ENCODE data around the gene MACROD2. TPM values are rescaled to one million over a fixed set of nuclear protein-coding genes. Genes with fewer than 3 reads are reported as not detected.

Gene MACROD2
- total RNA-seq, 1 donor from 2014 or later: 3.1 TPM

DNA sequence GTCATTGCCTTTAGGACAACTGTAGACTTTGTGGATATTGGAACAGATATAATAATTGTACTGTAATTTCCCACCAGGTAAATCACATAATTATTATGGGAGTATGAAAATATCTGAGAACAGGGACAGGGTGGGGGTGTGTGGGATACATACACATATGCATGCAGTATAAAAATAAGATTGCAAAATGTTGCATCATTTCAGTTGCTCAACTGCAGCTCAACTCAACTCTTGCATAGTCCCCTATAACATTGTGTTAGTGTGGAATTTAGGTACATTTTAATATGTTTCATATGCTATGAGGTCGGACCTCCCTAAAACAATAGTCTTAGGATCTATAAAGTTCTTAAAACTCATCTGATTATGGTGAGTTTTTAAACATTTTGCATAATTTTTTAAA, 617.1 kb downstream of the MACROD2 start:
- H3K27ac ChIP-seq (ENCODE audit: low read depth, low read length): no peak overlapping the region
- H3K9me3 ChIP-seq (ENCODE audit: control insufficient read depth in 3 of 3, low read length in 3 of 3): no peaks in the 10 kb centered on the region
- no peak overlapping the region for H3K9ac ChIP-seq (ENCODE audit: low read depth in 1 of 3, low read length in 3 of 3)
- no peaks in the 10 kb centered on the region for H3K4me1 ChIP-seq (ENCODE audit: control insufficient read depth in 3 of 3, insufficient read depth in 3 of 3, low read length in 3 of 3)
- no peak overlapping the region for H3K4me3 ChIP-seq (ENCODE audit: low read length in 3 of 3)
- H3K27me3 ChIP-seq (ENCODE audit: control insufficient read depth in 3 of 3, insufficient read depth in 3 of 3, low read length in 3 of 3): no peaks in the 10 kb centered on the region
- no peaks in the 10 kb centered on the region for H3K36me3 ChIP-seq (ENCODE audit: control insufficient read depth in 3 of 3, insufficient read depth in 3 of 3, low read length in 3 of 3)

DNA sequence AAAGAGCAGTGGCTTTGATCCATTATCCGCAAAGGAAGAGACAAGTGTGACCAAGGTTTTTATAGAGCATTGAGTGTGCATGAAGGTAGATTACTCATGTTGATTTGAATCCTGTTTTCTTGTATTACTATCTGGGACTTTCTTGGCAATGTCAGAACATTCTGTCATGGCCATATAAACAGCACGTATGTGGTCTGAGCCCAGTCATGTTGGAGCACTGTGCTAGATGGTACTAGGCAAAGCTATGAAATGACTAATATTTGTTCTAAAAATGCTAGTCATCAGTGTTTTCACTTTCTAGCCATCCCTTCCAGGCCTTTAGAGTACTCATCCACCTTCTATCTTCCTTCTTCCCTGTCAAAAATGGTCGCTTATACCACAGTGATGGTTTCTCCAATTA, 620.7 kb downstream of the MACROD2 start:
- Histone ChIP-seq H3K36me3 (ENCODE audit: control insufficient read depth in 3 of 3, insufficient read depth in 3 of 3, low read length in 3 of 3) (no peaks in the 10 kb centered on the region), H3K4me3 (ENCODE audit: low read length in 3 of 3) (no peak overlapping the region), H3K9me3 (ENCODE audit: control insufficient read depth in 3 of 3, low read length in 3 of 3) (no peaks in the 10 kb centered on the region), H3K27ac (ENCODE audit: low read depth, low read length) (no peak overlapping the region), H3K4me1 (ENCODE audit: control insufficient read depth in 3 of 3, insufficient read depth in 3 of 3, low read length in 3 of 3) (no peaks in the 10 kb centered on the region), H3K9ac (ENCODE audit: low read depth in 1 of 3, low read length in 3 of 3) (no peak overlapping the region), H3K27me3 (ENCODE audit: control insufficient read depth in 3 of 3, insufficient read depth in 3 of 3, low read length in 3 of 3) (no peaks in the 10 kb centered on the region)

DNA sequence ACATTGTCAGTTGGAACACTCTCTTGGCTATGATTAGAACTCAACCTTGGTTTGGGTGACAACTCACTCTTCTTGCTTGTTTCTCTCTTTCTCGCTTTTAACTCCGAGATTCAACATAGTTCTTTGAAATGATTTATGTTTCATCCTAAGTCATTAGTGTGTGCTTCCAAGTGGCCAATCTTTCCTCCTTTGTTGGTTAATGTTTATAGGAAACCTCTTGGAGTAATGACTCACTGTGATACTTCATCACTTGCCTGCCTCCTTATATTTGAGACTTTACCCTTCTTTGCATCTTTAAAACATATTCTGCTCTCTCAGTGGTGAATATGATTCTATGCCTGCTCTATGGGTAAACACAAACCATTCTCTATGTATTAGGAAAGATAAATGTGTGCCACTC, 621.8 kb downstream of the MACROD2 start:
- Histone ChIP-seq H3K27me3 (ENCODE audit: control insufficient read depth in 3 of 3, insufficient read depth in 3 of 3, low read length in 3 of 3) (no peaks in the 10 kb centered on the region), H3K27ac (ENCODE audit: low read depth, low read length) (no peak overlapping the region), H3K9me3 (ENCODE audit: control insufficient read depth in 3 of 3, low read length in 3 of 3) (no peaks in the 10 kb centered on the region), H3K36me3 (ENCODE audit: control insufficient read depth in 3 of 3, insufficient read depth in 3 of 3, low read length in 3 of 3) (no peaks in the 10 kb centered on the region), H3K9ac (ENCODE audit: low read depth in 1 of 3, low read length in 3 of 3) (no peak overlapping the region), H3K4me1 (ENCODE audit: control insufficient read depth in 3 of 3, insufficient read depth in 3 of 3, low read length in 3 of 3) (no peaks in the 10 kb centered on the region), H3K4me3 (ENCODE audit: low read length in 3 of 3) (no peak overlapping the region)

DNA sequence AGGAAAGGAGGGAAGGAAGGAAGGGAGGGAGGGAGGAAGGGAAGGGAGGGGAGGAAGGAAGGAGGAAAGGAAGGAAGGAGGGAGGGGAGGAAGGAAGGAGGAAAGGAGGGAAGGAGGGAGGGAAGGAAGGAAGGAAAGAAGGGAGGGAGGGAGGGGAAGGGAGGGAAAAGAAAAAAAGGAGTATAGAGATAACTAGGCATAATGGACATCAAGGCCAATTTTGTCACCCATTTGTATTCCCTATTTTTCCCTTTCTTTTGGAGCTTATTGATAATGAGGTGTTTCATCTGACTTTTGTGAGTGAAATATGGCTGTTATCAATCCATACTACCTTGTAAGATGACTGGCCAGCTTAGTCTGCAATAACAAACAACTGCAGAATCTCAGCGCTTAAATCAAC, 624.1 kb downstream of the MACROD2 start:
- Histone ChIP-seq H3K4me3 (ENCODE audit: low read length in 3 of 3) (no peak overlapping the region), H3K27me3 (ENCODE audit: control insufficient read depth in 3 of 3, insufficient read depth in 3 of 3, low read length in 3 of 3) (no peaks in the 10 kb centered on the region), H3K27ac (ENCODE audit: low read depth, low read length) (no peak overlapping the region), H3K4me1 (ENCODE audit: control insufficient read depth in 3 of 3, insufficient read depth in 3 of 3, low read length in 3 of 3) (no peaks in the 10 kb centered on the region), H3K9ac (ENCODE audit: low read depth in 1 of 3, low read length in 3 of 3) (no peak overlapping the region), H3K36me3 (ENCODE audit: control insufficient read depth in 3 of 3, insufficient read depth in 3 of 3, low read length in 3 of 3) (no peaks in the 10 kb centered on the region), H3K9me3 (ENCODE audit: control insufficient read depth in 3 of 3, low read length in 3 of 3) (no peaks in the 10 kb centered on the region)

DNA sequence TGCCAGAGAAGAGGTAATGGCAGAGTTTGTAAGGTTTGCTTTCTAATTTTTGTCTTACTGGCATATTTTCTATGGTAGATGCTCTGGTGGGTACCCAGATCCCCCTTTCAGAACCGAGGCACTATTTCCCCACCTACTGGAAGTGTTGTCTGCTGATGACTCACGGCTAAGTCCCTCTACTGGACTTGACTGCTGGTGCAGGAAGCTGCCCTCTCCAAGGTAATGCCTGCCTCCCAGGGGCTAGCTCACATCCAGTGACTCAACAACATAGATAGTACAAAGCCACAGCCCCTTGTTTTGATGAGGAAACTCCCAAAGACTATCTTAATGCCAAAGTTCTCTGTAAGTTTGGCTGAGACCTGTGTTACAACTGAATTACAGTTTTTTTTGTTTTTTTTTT, 627.5 kb downstream of the MACROD2 start:
- Histone ChIP-seq H3K36me3 (ENCODE audit: control insufficient read depth in 3 of 3, insufficient read depth in 3 of 3, low read length in 3 of 3) (no peaks in the 10 kb centered on the region), H3K4me3 (ENCODE audit: low read length in 3 of 3) (no peak overlapping the region), H3K27me3 (ENCODE audit: control insufficient read depth in 3 of 3, insufficient read depth in 3 of 3, low read length in 3 of 3) (no peaks in the 10 kb centered on the region)

DNA sequence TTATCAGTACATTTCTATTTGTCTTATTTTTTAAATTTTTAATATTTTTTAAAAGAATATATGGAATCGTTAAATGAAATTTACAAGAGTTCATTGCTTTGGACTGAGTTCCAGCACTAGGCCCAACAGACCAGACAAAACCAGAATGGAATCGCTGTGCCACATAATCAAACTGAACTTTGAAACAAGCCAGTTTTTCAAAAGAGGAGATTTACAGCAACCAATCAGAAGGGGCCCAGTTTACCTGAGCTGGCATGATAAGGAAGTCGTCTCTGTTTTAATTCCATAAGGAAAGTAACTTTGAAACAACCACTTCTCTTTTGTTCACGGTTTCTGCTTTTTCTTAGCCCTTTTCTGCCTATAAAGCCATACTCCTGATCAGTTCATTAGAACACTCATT, 635.7 kb downstream of the MACROD2 start:
- Histone ChIP-seq H3K27me3 (ENCODE audit: control insufficient read depth in 3 of 3, insufficient read depth in 3 of 3, low read length in 3 of 3) (no peaks in the 10 kb centered on the region), H3K4me3 (ENCODE audit: low read length in 3 of 3) (no peak overlapping the region), H3K36me3 (ENCODE audit: control insufficient read depth in 3 of 3, insufficient read depth in 3 of 3, low read length in 3 of 3) (no peaks in the 10 kb centered on the region), H3K27ac (ENCODE audit: low read depth, low read length) (no peak overlapping the region), H3K9me3 (ENCODE audit: control insufficient read depth in 3 of 3, low read length in 3 of 3) (no peaks in the 10 kb centered on the region), H3K9ac (ENCODE audit: low read depth in 1 of 3, low read length in 3 of 3) (no peak overlapping the region), H3K4me1 (ENCODE audit: control insufficient read depth in 3 of 3, insufficient read depth in 3 of 3, low read length in 3 of 3) (no peaks in the 10 kb centered on the region)

More for the DNA sequence above, 627.5 kb downstream of the MACROD2 start:
- Histone ChIP-seq H3K4me1 (ENCODE audit: control insufficient read depth in 3 of 3, insufficient read depth in 3 of 3, low read length in 3 of 3) (no peaks in the 10 kb centered on the region), H3K9ac (ENCODE audit: low read depth in 1 of 3, low read length in 3 of 3) (no peak overlapping the region), H3K9me3 (ENCODE audit: control insufficient read depth in 3 of 3, low read length in 3 of 3) (no peaks in the 10 kb centered on the region), H3K27ac (ENCODE audit: low read depth, low read length) (no peak overlapping the region)

DNA sequence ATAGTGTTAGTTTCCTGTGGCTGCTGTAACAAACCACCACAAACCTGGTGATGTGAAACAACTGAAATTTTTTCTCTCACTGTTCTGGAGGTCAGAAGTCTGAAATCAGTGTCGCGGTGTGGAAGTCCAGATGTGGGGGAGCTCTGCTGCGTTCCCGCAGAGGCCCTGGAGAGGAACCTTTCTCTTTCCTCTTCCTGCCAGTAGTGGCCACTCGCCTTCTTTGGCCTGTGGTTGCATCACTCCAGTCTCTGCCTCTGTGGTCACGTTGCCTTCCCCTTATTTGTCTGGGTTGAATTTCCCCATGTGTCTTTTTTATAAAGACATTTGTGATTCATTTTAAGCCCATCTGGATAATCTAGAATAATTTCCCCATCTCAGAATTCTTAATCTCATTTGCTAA, 637.6 kb downstream of the MACROD2 start:
- H3K36me3 ChIP-seq (ENCODE audit: control insufficient read depth in 3 of 3, insufficient read depth in 3 of 3, low read length in 3 of 3): no peaks in the 10 kb centered on the region
- no peaks in the 10 kb centered on the region for H3K9me3 ChIP-seq (ENCODE audit: control insufficient read depth in 3 of 3, low read length in 3 of 3)
- no peaks in the 10 kb centered on the region for H3K4me1 ChIP-seq (ENCODE audit: control insufficient read depth in 3 of 3, insufficient read depth in 3 of 3, low read length in 3 of 3)
- H3K9ac ChIP-seq (ENCODE audit: low read depth in 1 of 3, low read length in 3 of 3): no peak overlapping the region
- no peaks in the 10 kb centered on the region for H3K27me3 ChIP-seq (ENCODE audit: control insufficient read depth in 3 of 3, insufficient read depth in 3 of 3, low read length in 3 of 3)
- H3K4me3 ChIP-seq (ENCODE audit: low read length in 3 of 3): no peak overlapping the region
- no peak overlapping the region for H3K27ac ChIP-seq (ENCODE audit: low read depth, low read length)

DNA sequence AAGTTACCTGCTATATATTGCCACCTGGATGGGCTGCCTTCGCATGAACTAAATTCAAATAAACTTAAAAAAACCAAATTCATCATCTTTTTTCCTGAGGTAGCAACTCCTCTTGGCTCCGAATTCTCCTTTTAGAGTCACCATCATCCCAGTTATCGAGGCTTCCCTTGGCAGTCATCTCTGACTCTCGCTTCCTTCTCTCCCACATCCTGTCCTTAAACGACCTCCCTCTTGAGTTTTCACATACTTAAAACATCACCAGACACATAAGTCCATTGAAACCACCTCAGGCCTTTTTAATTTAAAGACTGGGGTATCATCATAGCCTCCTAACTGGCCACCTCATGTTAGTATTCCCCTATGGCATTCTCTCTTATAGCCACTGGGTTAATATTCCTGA, 638.2 kb downstream of the MACROD2 start:
- Histone ChIP-seq H3K36me3 (ENCODE audit: control insufficient read depth in 3 of 3, insufficient read depth in 3 of 3, low read length in 3 of 3) (no peaks in the 10 kb centered on the region), H3K27me3 (ENCODE audit: control insufficient read depth in 3 of 3, insufficient read depth in 3 of 3, low read length in 3 of 3) (no peaks in the 10 kb centered on the region), H3K4me3 (ENCODE audit: low read length in 3 of 3) (no peak overlapping the region), H3K4me1 (ENCODE audit: control insufficient read depth in 3 of 3, insufficient read depth in 3 of 3, low read length in 3 of 3) (no peaks in the 10 kb centered on the region), H3K27ac (ENCODE audit: low read depth, low read length) (no peak overlapping the region), H3K9ac (ENCODE audit: low read depth in 1 of 3, low read length in 3 of 3) (no peak overlapping the region), H3K9me3 (ENCODE audit: control insufficient read depth in 3 of 3, low read length in 3 of 3) (no peaks in the 10 kb centered on the region)

DNA sequence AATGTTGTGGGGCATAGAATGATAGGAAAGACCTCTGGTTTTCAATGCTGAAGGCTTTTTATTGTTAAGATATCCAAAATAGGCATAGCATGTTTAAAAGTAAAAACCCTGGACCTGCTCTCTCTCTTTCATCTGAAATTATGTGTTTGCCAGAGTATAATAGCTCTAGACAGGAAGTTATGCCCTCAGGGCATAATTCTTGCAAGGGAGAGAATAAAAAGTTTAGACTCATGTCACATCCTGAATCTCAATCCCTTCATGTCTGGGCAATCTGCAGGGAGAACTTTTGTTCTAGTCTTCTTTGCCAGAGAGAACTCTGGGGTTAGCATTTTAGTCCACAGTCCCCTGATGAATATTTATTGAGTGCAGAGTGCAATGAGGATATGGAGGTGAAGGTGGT, 639.3 kb downstream of the MACROD2 start:
- no peaks in the 10 kb centered on the region for H3K9me3 ChIP-seq (ENCODE audit: control insufficient read depth in 3 of 3, low read length in 3 of 3)
- no peak overlapping the region for H3K4me3 ChIP-seq (ENCODE audit: low read length in 3 of 3)
- H3K36me3 ChIP-seq (ENCODE audit: control insufficient read depth in 3 of 3, insufficient read depth in 3 of 3, low read length in 3 of 3): no peaks in the 10 kb centered on the region
- no peaks in the 10 kb centered on the region for H3K27me3 ChIP-seq (ENCODE audit: control insufficient read depth in 3 of 3, insufficient read depth in 3 of 3, low read length in 3 of 3)
- no peak overlapping the region for H3K27ac ChIP-seq (ENCODE audit: low read depth, low read length)
- H3K4me1 ChIP-seq (ENCODE audit: control insufficient read depth in 3 of 3, insufficient read depth in 3 of 3, low read length in 3 of 3): no peaks in the 10 kb centered on the region
- H3K9ac ChIP-seq (ENCODE audit: low read depth in 1 of 3, low read length in 3 of 3): no peak overlapping the region

DNA sequence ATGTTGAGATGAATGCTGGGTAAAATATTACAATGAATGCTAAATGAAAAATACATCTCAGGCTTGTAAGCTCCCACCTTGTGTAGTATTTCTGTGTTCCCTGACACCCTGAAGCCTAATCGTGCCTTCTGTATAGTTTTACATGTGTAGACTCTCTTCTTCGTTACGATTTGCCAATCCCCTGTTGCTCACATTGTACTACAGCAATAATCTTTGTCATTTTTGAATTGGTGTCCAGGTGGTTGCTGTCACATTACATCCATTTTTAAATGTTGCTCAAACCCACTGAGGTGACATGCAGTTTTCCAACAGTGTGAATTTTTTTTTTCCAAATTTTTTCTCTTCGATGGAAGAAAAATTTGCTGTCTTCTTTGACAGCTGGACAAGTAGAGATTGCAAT, 642.1 kb downstream of the MACROD2 start:
- Histone ChIP-seq H3K9ac (ENCODE audit: low read depth in 1 of 3, low read length in 3 of 3) (no peak overlapping the region), H3K4me1 (ENCODE audit: control insufficient read depth in 3 of 3, insufficient read depth in 3 of 3, low read length in 3 of 3) (no peaks in the 10 kb centered on the region), H3K27me3 (ENCODE audit: control insufficient read depth in 3 of 3, insufficient read depth in 3 of 3, low read length in 3 of 3) (no peaks in the 10 kb centered on the region), H3K4me3 (ENCODE audit: low read length in 3 of 3) (no peak overlapping the region), H3K9me3 (ENCODE audit: control insufficient read depth in 3 of 3, low read length in 3 of 3) (peaks cover 0 to 3% (median 0%) of the 10 kb centered on the region in 3 donors), H3K27ac (ENCODE audit: low read depth, low read length) (no peak overlapping the region), H3K36me3 (ENCODE audit: control insufficient read depth in 3 of 3, insufficient read depth in 3 of 3, low read length in 3 of 3) (no peaks in the 10 kb centered on the region)

DNA sequence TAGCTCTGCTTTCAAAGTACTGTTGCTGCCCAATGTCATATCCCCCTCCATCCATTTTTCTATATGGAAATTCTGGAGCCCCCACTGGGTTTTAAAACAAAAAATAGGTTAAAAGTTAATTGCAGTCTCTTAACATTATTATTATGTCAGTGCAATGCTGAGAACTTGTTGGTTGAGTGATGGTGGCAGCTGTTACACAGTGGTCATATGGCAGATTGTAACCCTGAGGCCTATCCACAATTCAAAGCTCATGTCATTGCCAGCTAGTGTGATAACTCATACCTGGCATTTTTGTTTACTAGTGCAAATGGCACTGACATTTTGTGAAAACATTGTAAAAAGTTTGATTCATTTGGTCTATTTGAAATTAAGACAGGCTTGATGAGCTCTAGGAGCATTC, 647.8 kb downstream of the MACROD2 start:
- Histone ChIP-seq H3K36me3 (ENCODE audit: control insufficient read depth in 3 of 3, insufficient read depth in 3 of 3, low read length in 3 of 3) (no peaks in the 10 kb centered on the region), H3K9ac (ENCODE audit: low read depth in 1 of 3, low read length in 3 of 3) (no peak overlapping the region), H3K4me3 (ENCODE audit: low read length in 3 of 3) (no peak overlapping the region), H3K9me3 (ENCODE audit: control insufficient read depth in 3 of 3, low read length in 3 of 3) (peaks cover 0 to 3% (median 0%) of the 10 kb centered on the region in 3 donors), H3K27me3 (ENCODE audit: control insufficient read depth in 3 of 3, insufficient read depth in 3 of 3, low read length in 3 of 3) (no peaks in the 10 kb centered on the region), H3K27ac (ENCODE audit: low read depth, low read length) (no peak overlapping the region), H3K4me1 (ENCODE audit: control insufficient read depth in 3 of 3, insufficient read depth in 3 of 3, low read length in 3 of 3) (no peaks in the 10 kb centered on the region)

Measured in skeletal muscle tissue (tissue), 4 donors.